PFSK-1 (cell line): ENCODE data around the gene TEPSIN.

ENCODE experiments used
- FOXP2 ChIP-seq: optimal IDR thresholded peaks from 2 replicates; pipeline ENCODE3; 2011; ENCODE audit warnings: borderline replicate concordance, control low read depth, inconsistent platforms; ENCODE audit not compliant: insufficient read depth; ENCODE audit errors: extremely low read length, extremely low read depth
- POLR2AphosphoS5 ChIP-seq: IDR thresholded peaks from 2 replicates; pipeline ENCODE4 v1.6.1; 2012; ENCODE audit warnings: low read depth, mild to moderate bottlenecking, control low read depth, low read length, moderate library complexity
- REST ChIP-seq, 2 experiments: IDR thresholded peaks; 2 replicates each; pipeline versions ENCODE4 v1.6.1 to v1.8.0; 2011 to 2012; ENCODE audit warnings: low read depth in 2 of 2, low read length in 2 of 2, control low read depth in 1 of 2, inconsistent platforms in 1 of 2, mild to moderate bottlenecking in 1 of 2, moderate library complexity in 1 of 2; ENCODE audit not compliant: insufficient read depth in 1 of 2
- SIN3A ChIP-seq: IDR thresholded peaks from 2 replicates; pipeline ENCODE4 v1.6.1; 2012; ENCODE audit warnings: mild to moderate bottlenecking, low read length, moderate library complexity, borderline replicate concordance; ENCODE audit not compliant: insufficient read depth
- TAF1 ChIP-seq: IDR thresholded peaks from 2 replicates; pipeline ENCODE4 v1.6.1; 2012; ENCODE audit warnings: low read length, control low read depth, borderline replicate concordance; ENCODE audit not compliant: insufficient read depth

Gene TEPSIN

GRCh38 chr17:81231766-81232581 is 6.9 kb downstream of the TEPSIN start:
- TF ChIP-seq FOXP2 (no peak), TAF1 (no peak), SIN3A (no peak), REST (IDR thresholded peaks at IDR 0.05; ENCODE audit: insufficient read depth in 1 of 2, low read depth in 2 of 2, low read length in 2 of 2) (no peak), POLR2AphosphoS5 (no peak)

GRCh38 chr17:81231121-81231645 is 7.7 kb downstream of the TEPSIN start:
- TF ChIP-seq SIN3A = no peak
- TF ChIP-seq TAF1 = no peak
- TF ChIP-seq REST (IDR thresholded peaks at IDR 0.05; ENCODE audit: insufficient read depth in 1 of 2, low read depth in 2 of 2, low read length in 2 of 2) = no peak
- no peak for TF ChIP-seq FOXP2
- TF ChIP-seq POLR2AphosphoS5 = no peak

GRCh38 chr17:81230043-81230820 is 8.6 kb downstream of the TEPSIN start:
- no peak for TF ChIP-seq POLR2AphosphoS5
- no peak for TF ChIP-seq FOXP2
- no peak for TF ChIP-seq SIN3A
- TF ChIP-seq TAF1 = no peak
- TF ChIP-seq REST (IDR thresholded peaks at IDR 0.05; ENCODE audit: insufficient read depth in 1 of 2, low read depth in 2 of 2, low read length in 2 of 2) = no peak

GRCh38 chr17:81229666-81229920 is 9.3 kb downstream of the TEPSIN start:
- no peak for TF ChIP-seq POLR2AphosphoS5
- no peak for TF ChIP-seq FOXP2
- no peak for TF ChIP-seq TAF1
- no peak for TF ChIP-seq SIN3A
- TF ChIP-seq REST (IDR thresholded peaks at IDR 0.05; ENCODE audit: insufficient read depth in 1 of 2, low read depth in 2 of 2, low read length in 2 of 2) = no peak
